RWPE2 (cell line): ENCODE results near the gene SOX6.

Experiments
- ATAC-seq: fragments of 200-7000 bp; cut with Tn5 transposase; 3 replicates; pipeline ENCODE4 v1.9.1; 2021; ENCODE audit warnings: low read depth
- DNase-seq: peaks from one replicate; pipeline ENCODE4 v3.0.0-alpha.2; 2020; ENCODE audit warnings: low spot score
- H3K27ac ChIP-seq: fragments of 450-650 bp; 2 replicates; pipeline ENCODE4 v1.5.1; 2017; ENCODE audit warnings: mild to moderate bottlenecking; ENCODE audit not compliant: poor library complexity, severe bottlenecking
- H3K27me3 ChIP-seq: fragments of 250-450 bp; sonication (Bioruptor Pico); 2 replicates; pipeline ENCODE4 v1.5.1; 2021; ENCODE audit warnings: mild to moderate bottlenecking, moderate library complexity; ENCODE audit not compliant: insufficient read depth, poor library complexity, severe bottlenecking
- H3K36me3 ChIP-seq: fragments of 250-450 bp; sonication (Bioruptor Pico); 2 replicates; pipeline ENCODE4 v1.5.1; 2020; ENCODE audit warnings: low read depth, mild to moderate bottlenecking, moderate library complexity
- H3K4me1 ChIP-seq: fragments of 250-450 bp; sonication (Bioruptor Pico); 2 replicates; pipeline ENCODE4 v1.5.1; 2021; ENCODE audit warnings: mild to moderate bottlenecking, moderate library complexity; ENCODE audit not compliant: insufficient read depth, poor library complexity, severe bottlenecking
- H3K4me3 ChIP-seq: fragments of 250-450 bp; sonication (Bioruptor Pico); 2 replicates; pipeline ENCODE4 v1.5.1; 2021; ENCODE audit warnings: mild to moderate bottlenecking, moderate library complexity; ENCODE audit not compliant: severe bottlenecking
- H3K9me3 ChIP-seq: fragments of 250-450 bp; sonication (Bioruptor Pico); 2 replicates; pipeline ENCODE4 v1.5.1; 2021; ENCODE audit warnings: mild to moderate bottlenecking, moderate library complexity; ENCODE audit not compliant: severe bottlenecking
- TF ChIP-seq, protein P1 (sequence below): fragments of 450-650 bp; IDR thresholded peaks from one replicate; pipeline ENCODE4 v1.5.1; 2017; ENCODE audit warnings: mild to moderate bottlenecking, moderate library complexity; ENCODE audit not compliant: poor library complexity, severe bottlenecking

The SOX6 gene

DNA sequence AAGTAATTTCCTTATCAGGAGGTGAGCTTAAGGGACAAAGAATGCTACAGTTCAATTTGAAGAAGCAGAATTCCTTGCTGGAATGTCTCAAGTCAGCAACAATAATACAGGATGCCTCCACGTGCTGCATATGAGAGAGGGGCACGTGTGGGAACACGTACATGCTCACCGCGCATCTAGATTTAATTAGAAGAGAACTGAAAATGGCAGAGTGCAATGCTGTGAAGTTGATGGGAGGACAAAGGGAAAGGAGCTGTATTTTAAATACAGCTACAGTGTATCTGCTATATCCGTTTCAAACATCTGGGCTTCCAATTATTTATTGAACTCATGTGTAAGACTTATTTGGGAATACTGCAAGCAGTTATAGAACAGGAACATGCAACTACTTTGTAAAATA is 328.7 kb downstream of the SOX6 start:
- no peak overlapping the region for H3K27ac ChIP-seq
- no peak for ATAC-seq
- no peaks in the 10 kb centered on the region for H3K4me1 ChIP-seq

DNA sequence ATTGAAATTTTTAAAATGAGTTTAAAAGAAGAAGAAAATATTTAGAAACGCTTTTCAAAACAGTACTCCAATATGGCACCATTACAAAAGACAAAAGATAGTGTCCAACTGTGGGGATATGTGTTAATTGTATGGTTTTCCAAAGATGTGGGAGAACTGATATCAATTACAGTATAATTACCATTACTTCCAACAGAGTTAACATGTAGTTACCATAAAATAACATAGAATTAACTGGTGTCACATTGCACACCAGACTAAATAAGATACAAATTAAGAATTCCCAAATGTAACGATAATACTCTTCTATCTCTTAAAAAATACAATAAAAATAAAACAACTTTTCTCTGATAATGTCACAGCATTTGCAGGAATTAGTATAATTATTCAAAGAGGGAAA is 329.5 kb downstream of the SOX6 start:
- H3K9me3 ChIP-seq, result no peaks in the 10 kb centered on the region
- TF ChIP-seq, protein P1, sequence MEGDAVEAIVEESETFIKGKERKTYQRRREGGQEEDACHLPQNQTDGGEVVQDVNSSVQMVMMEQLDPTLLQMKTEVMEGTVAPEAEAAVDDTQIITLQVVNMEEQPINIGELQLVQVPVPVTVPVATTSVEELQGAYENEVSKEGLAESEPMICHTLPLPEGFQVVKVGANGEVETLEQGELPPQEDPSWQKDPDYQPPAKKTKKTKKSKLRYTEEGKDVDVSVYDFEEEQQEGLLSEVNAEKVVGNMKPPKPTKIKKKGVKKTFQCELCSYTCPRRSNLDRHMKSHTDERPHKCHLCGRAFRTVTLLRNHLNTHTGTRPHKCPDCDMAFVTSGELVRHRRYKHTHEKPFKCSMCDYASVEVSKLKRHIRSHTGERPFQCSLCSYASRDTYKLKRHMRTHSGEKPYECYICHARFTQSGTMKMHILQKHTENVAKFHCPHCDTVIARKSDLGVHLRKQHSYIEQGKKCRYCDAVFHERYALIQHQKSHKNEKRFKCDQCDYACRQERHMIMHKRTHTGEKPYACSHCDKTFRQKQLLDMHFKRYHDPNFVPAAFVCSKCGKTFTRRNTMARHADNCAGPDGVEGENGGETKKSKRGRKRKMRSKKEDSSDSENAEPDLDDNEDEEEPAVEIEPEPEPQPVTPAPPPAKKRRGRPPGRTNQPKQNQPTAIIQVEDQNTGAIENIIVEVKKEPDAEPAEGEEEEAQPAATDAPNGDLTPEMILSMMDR, result no peak
- DNase-seq, result no peak
- no peak for ATAC-seq
- H3K4me1 ChIP-seq, result no peaks in the 10 kb centered on the region
- H3K4me3 ChIP-seq, result no peak overlapping the region
- H3K36me3 ChIP-seq, result no peaks in the 10 kb centered on the region
- H3K27me3 ChIP-seq, result no peaks in the 10 kb centered on the region
- H3K27ac ChIP-seq, result no peak overlapping the region

More for the DNA sequence above, 328.7 kb downstream of the SOX6 start:
- Histone ChIP-seq H3K27me3 (no peaks in the 10 kb centered on the region), H3K4me3 (no peak overlapping the region), H3K36me3 (no peaks in the 10 kb centered on the region), H3K9me3 (no peaks in the 10 kb centered on the region)
- DNase-seq, result no peak
- TF ChIP-seq, protein P1, result no peak

DNA sequence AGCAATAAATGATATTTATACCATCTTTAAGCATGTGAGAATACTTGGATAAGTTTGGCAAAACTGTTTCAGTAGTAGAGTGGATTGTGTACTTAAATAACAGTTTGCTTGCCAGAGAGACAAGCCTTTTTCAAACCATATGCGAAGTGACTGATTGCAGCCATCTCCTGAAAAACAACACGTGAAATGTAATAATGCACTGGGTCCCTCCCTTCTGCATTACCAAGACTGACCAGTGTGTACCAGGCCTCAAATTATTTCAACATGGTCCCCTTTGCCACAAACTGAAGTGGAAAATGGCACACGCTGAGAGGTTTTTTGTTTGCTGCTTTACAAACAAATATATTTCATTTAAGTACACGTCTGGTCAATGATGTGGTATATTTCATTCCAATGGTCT is 337.4 kb downstream of the SOX6 start:
- Histone ChIP-seq H3K4me1 (no peaks in the 10 kb centered on the region), H3K27me3 (no peaks in the 10 kb centered on the region), H3K36me3 (no peaks in the 10 kb centered on the region), H3K9me3 (no peaks in the 10 kb centered on the region), H3K27ac (no peak overlapping the region), H3K4me3 (no peak overlapping the region)
- no peak for ATAC-seq
- TF ChIP-seq, protein P1, result no peak
- no peak for DNase-seq

DNA sequence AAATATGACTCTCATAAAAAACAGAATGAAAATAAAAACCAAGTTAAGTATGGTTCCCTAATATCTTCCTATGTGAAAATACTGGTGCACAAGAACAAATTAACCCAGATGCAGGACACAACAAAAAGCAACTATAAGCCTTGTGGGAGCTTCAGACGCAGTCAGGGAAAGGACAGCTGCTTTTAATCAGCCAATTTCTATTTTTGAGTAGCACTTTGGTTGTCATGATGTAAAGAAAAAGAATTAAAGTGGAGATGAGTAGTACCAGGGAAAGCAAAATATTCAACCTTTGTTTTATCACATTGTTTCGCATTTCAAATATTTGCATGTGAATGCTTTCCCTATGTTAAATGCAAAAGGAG is 339.9 kb downstream of the SOX6 start:
- H3K4me1 ChIP-seq, result no peaks in the 10 kb centered on the region
- H3K27ac ChIP-seq, result no peak overlapping the region
- H3K27me3 ChIP-seq, result no peaks in the 10 kb centered on the region
- TF ChIP-seq, protein P1, result no peak
- H3K4me3 ChIP-seq, result no peak overlapping the region
- no peaks in the 10 kb centered on the region for H3K9me3 ChIP-seq
- no peaks in the 10 kb centered on the region for H3K36me3 ChIP-seq
- DNase-seq (no peak), ATAC-seq (no peak)

DNA sequence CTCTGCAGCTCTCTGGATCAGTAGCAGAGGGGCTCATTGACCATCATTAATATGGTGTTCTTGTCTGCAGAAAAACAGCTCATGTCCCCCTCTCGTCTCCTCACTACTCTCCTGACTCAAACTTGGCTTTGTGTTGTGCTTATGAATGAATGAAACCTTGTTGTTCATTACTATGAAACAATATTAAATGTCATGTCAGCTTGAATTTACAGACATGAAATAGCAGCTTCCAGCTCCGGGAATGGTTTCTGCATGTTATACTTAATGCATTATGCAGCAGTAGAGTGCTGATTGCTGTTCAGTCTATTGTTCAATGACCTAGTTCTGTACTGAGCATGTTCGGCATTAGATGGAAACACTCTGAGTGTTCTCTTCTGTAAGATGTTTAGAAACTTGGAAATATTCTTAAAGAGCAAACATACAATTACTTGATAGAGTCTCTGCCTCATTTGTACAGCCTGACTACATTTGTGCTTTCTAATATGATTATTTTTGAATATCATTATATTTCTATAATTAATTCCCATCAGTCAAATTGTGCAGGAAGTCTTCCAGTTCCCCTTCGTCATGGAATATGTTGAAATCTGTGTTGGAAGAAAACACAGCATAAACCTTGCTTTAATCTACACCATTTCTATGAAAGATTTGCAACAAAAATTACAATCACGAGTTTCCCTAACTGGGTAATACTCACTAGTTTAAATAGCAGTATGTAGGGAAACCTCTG is 340.4 kb downstream of the SOX6 start:
- TF ChIP-seq, protein P1, result no peak
- no peaks in the 10 kb centered on the region for H3K27me3 ChIP-seq
- no peak overlapping the region for H3K27ac ChIP-seq
- ATAC-seq (no peak), DNase-seq (no peak)
- no peaks in the 10 kb centered on the region for H3K9me3 ChIP-seq
- no peak overlapping the region for H3K4me3 ChIP-seq
- H3K4me1 ChIP-seq, result no peaks in the 10 kb centered on the region
- no peaks in the 10 kb centered on the region for H3K36me3 ChIP-seq
